Lower leg skin (tissue), 3 donors: Measurements from ENCODE around the gene KIF3B.

Experiments
- CTCF ChIP-seq, 3 donors: fragments of 450-650 bp; IDR thresholded peaks; one replicate each; pipeline ENCODE4 v1.5.1; 2016; ENCODE audit warnings: antibody characterized with exemption in 3 of 3, mild to moderate bottlenecking in 3 of 3, moderate library complexity in 2 of 3
- POLR2A ChIP-seq, 2 donors: fragments of 450-650 bp; IDR thresholded peaks; one replicate each; pipeline ENCODE4 v1.6.1; 2016 to 2017; ENCODE audit warnings: antibody characterized with exemption in 2 of 2, mild to moderate bottlenecking in 1 of 2, moderate library complexity in 1 of 2

DNA sequence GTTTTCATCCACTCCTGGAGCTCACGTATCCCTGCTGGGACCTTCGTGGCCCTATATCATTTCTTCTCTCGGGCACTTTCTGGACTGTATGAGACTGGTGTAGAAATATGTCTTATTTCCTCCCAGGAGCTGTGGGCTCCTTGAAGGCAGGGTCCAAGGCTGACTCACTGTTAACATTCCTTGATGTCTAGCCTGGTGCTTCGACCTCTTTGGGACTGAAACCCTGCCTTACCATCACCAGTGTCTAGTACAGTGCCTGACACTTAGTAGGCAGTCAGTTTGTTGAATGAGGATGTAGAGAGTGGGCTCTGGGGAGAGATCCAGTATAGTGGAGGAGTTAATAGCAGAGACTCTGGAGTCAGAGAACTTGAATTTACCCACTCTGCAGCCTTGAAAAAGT lies 46.2 kb upstream of the KIF3B start:
- TF ChIP-seq POLR2A (IDR thresholded peaks at IDR 0.05) (no peak), CTCF (IDR thresholded peaks at IDR 0.05) (no peak)
